A549 (cell line): ENCODE data around the gene ZNF471. TPM values are rescaled to one million over a fixed set of nuclear protein-coding genes. Genes with fewer than 3 reads are reported as not detected.

Experiments
- ATAC-seq, 2 experiments: fragments of 200-7000 bp in 1 of 2; fragments of >200 bp in 1 of 2; cut with Nextera tagmentation in 1 of 2; cut with Tn5 transposase in 1 of 2; 3 replicates each; pipeline versions ENCODE4 v1.8.0 to v1.9.1; 2018 to 2020; ENCODE audit warnings: mild to moderate bottlenecking in 1 of 2, moderate library complexity in 1 of 2
- CTCF ChIA-PET: fragments of 300-600 bp; sonication (Branson Sonifier 250); formaldehyde crosslinking; extraction: SDS; loops from one replicate; lab custom pipeline; 2021; ENCODE audit warnings: antibody characterized with exemption, inconsistent platforms; lab: Yijun Ruan, JAX
- POLR2A ChIA-PET: fragments of 350-600 bp; formaldehyde crosslinking; extraction: SDS; loops from one replicate; lab custom pipeline; 2021; ENCODE audit warnings: antibody characterized with exemption, inconsistent platforms; lab: Yijun Ruan, JAX
- DNase-seq, 2 experiments: peaks; one replicate each; pipeline versions ENCODE4 v3.0.0 to v3.0.0-alpha.2; 2011 to 2016; ENCODE audit warnings: low read depth in 1 of 2, low spot score in 1 of 2
- FAIRE-seq: peaks from 2 replicates; lab custom pipeline; 2011; peaks lifted over from hg19 to GRCh38; lab: Jason Lieb, UNC
- H3K27ac ChIP-seq, 2 experiments: fragments of >200 bp; sonication (Bioruptor Twin); formaldehyde crosslinking; 3 replicates each; pipeline ENCODE4 v1.5.1; 2016 to 2017
- H3K4me1 ChIP-seq: fragments of >200 bp; sonication (Bioruptor Twin); formaldehyde crosslinking; 3 replicates; pipeline ENCODE4 v1.6.1; 2016
- H3K4me2 ChIP-seq: fragments of >200 bp; sonication (Bioruptor Twin); formaldehyde crosslinking; 3 replicates; pipeline ENCODE4 v1.6.1; 2016
- H3K4me3 ChIP-seq: fragments of >200 bp; sonication (Bioruptor Twin); formaldehyde crosslinking; 3 replicates; pipeline ENCODE4 v1.5.1; 2016
- H3K9me3 ChIP-seq: fragments of >200 bp; sonication (Bioruptor Twin); formaldehyde crosslinking; 3 replicates; pipeline ENCODE4 v1.6.1; 2016
- CBX2 ChIP-seq: fragments of 200-600 bp; sonication (generic); IDR thresholded peaks from 2 replicates; pipeline ENCODE4 v1.6.1; 2016; ENCODE audit warnings: low read depth, mild to moderate bottlenecking, borderline replicate concordance
- CHD2 ChIP-seq: fragments of 150-350 bp; IDR thresholded peaks from 2 replicates; pipeline ENCODE4 v1.6.1; 2014; ENCODE audit warnings: low read length; ENCODE audit not compliant: partially characterized antibody
- EHF ChIP-seq: fragments of 250-450 bp; sonication (Bioruptor Pico); IDR thresholded peaks from 2 replicates; pipeline ENCODE4 v1.5.0; 2020; ENCODE audit warnings: mild to moderate bottlenecking
- ESRRA ChIP-seq: fragments of 150-350 bp; IDR thresholded peaks from 2 replicates; pipeline ENCODE4 v1.6.1; 2014; ENCODE audit warnings: mild to moderate bottlenecking, low read length, borderline replicate concordance
- FOXS1 ChIP-seq: fragments of 250-450 bp; sonication (Bioruptor Pico); IDR thresholded peaks from 2 replicates; pipeline ENCODE4 v1.5.0; 2020; ENCODE audit warnings: mild to moderate bottlenecking, moderate library complexity
- HEYL ChIP-seq: fragments of 250-450 bp; sonication (Bioruptor Pico); IDR thresholded peaks from 2 replicates; pipeline ENCODE4 v1.8.0; 2021; ENCODE audit warnings: mild to moderate bottlenecking, moderate library complexity
- HOXB13 ChIP-seq: fragments of 250-450 bp; sonication (Bioruptor Pico); IDR thresholded peaks from 2 replicates; pipeline ENCODE4 v1.5.0; 2020; ENCODE audit warnings: low read depth, mild to moderate bottlenecking, moderate library complexity
- JUNB ChIP-seq: fragments of >200 bp; sonication (Bioruptor Twin); formaldehyde crosslinking; IDR thresholded peaks from 2 replicates; pipeline ENCODE4 v1.6.1; 2016
- KDM1A ChIP-seq: fragments of 200-600 bp; sonication (generic); IDR thresholded peaks from 2 replicates; pipeline ENCODE4 v1.6.1; 2016; ENCODE audit warnings: low read depth, mild to moderate bottlenecking
- KDM5A ChIP-seq: fragments of 200-600 bp; sonication (generic); IDR thresholded peaks from 2 replicates; pipeline ENCODE4 v1.6.1; 2016; ENCODE audit warnings: antibody characterized with exemption, mild to moderate bottlenecking
- POLR2A ChIP-seq: IDR thresholded peaks from 2 replicates; pipeline ENCODE4 v1.6.1; 2012; ENCODE audit warnings: mild to moderate bottlenecking, low read length
- POLR2AphosphoS2 ChIP-seq: conservative IDR thresholded peaks from 2 replicates; pipeline ENCODE4 v1.6.1; 2012; ENCODE audit warnings: low read length, improper control_type of control experiment, inconsistent platforms
- RCOR1 ChIP-seq: fragments of 150-350 bp; IDR thresholded peaks from 2 replicates; pipeline ENCODE4 v1.6.1; 2014; ENCODE audit warnings: antibody characterized with exemption, low read length, low read depth
- RNF2 ChIP-seq: fragments of 200-600 bp; sonication (generic); IDR thresholded peaks from 2 replicates; pipeline ENCODE4 v1.6.1; 2016; ENCODE audit warnings: low read depth, mild to moderate bottlenecking, antibody characterized with exemption, moderate library complexity, borderline replicate concordance
- SREBF2 ChIP-seq: fragments of 450-650 bp; IDR thresholded peaks from 2 replicates; pipeline ENCODE4 v1.6.1; 2014; ENCODE audit warnings: mild to moderate bottlenecking, moderate library complexity
- TFCP2L1 ChIP-seq: fragments of 250-450 bp; sonication (Bioruptor Pico); IDR thresholded peaks from 2 replicates; pipeline ENCODE4 v1.5.0; 2021; ENCODE audit warnings: mild to moderate bottlenecking
- ZSCAN20 ChIP-seq: fragments of 250-450 bp; sonication (Bioruptor Pico); IDR thresholded peaks from 2 replicates; pipeline ENCODE4 v1.8.0; 2022; ENCODE audit warnings: mild to moderate bottlenecking, moderate library complexity
- WGBS: methylation state at CpG from one replicate; pipeline ENCODE4 v1.1.6; 2017; ENCODE audit errors: missing lambda C conversion rate; 5-methylcytosine and 5-hydroxymethylcytosine counted together
- polyA plus RNA-seq, 4 experiments: library from polyadenylated mRNA; depleted of rRNA in 3 of 4; stranded (reverse); fragments of >200 nt; fragmentation: RNase III in 1 of 4; extraction: RNeasy Plus Mini Kit Qiagen cat#74134 plus additional on column Dnase treatment in 1 of 4; gene quantifications; 2 replicates in 3 of 4; 3 replicates in 1 of 4; pipeline ENCODE4 v1.2.3, GENCODE V29; 2011 to 2017
- TF ChIP-seq, protein P1 (sequence below): IDR thresholded peaks from 2 replicates; pipeline ENCODE4 v1.6.1; 2012; ENCODE audit warnings: low read depth, borderline replicate concordance
- TF ChIP-seq, protein P2 (sequence below): IDR thresholded peaks from 2 replicates; pipeline ENCODE4 v1.6.1; 2012
- TF ChIP-seq, protein P3 (sequence below): fragments of >200 bp; sonication (Bioruptor Twin); formaldehyde crosslinking; IDR thresholded peaks from 3 replicates; pipeline ENCODE4 v1.6.1; 2016
- TF ChIP-seq, protein P4 (sequence below): fragments of >200 bp; sonication (Bioruptor Twin); formaldehyde crosslinking; IDR thresholded peaks from 3 replicates; pipeline ENCODE4 v1.5.1; 2016
- TF ChIP-seq, protein P5 (sequence below): IDR thresholded peaks from 2 replicates; pipeline ENCODE4 v1.6.1; 2012
- TF ChIP-seq, protein P6 (sequence below): fragments of 250-450 bp; sonication (Bioruptor Pico); IDR thresholded peaks from 2 replicates; pipeline ENCODE4 v1.5.0; 2020; ENCODE audit warnings: low read depth, mild to moderate bottlenecking, moderate library complexity

ZNF471 gene
- polyA plus RNA-seq, 2 of the 4 experiments (the other 2 are of a cell fraction): 0.04 to 0.18 TPM

DNA sequence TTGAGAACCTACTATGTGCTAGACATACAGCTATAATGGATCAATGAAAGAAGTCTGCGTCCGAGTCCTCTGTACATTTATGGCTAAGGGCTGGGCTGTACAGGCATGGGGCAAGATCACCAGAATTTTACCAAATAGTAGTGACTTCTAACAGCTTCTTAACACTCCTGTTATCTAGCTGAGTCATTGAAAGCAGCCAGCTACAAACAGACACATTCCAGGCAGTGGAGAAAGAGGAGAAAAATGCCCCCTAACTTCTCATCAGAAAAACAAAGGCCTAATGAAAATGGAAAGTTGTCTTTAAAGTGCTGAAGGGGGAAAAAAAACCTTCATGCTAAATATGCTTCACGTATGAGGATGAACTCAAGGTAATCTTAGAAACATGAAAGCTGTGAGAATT lies 16.3 kb upstream of the ZNF471 start:
- ATAC-seq (no peak), DNase-seq (no peak), FAIRE-seq (no peak)
- no peak overlapping the region for H3K4me2 ChIP-seq
- TF ChIP-seq EHF (CRISPR knock-in tag): no peak
- no peak for TF ChIP-seq KDM1A
- TF ChIP-seq HOXB13 (CRISPR knock-in tag): no peak
- TF ChIP-seq POLR2AphosphoS2: no peak
- no peak for TF ChIP-seq HEYL
- TF ChIP-seq CBX2: no peak
- TF ChIP-seq, protein P1, sequence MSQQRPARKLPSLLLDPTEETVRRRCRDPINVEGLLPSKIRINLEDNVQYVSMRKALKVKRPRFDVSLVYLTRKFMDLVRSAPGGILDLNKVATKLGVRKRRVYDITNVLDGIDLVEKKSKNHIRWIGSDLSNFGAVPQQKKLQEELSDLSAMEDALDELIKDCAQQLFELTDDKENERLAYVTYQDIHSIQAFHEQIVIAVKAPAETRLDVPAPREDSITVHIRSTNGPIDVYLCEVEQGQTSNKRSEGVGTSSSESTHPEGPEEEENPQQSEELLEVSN: no peak
- TF ChIP-seq KDM5A: no peak
- TF ChIP-seq CHD2: no peak
- TF ChIP-seq, protein P2, sequence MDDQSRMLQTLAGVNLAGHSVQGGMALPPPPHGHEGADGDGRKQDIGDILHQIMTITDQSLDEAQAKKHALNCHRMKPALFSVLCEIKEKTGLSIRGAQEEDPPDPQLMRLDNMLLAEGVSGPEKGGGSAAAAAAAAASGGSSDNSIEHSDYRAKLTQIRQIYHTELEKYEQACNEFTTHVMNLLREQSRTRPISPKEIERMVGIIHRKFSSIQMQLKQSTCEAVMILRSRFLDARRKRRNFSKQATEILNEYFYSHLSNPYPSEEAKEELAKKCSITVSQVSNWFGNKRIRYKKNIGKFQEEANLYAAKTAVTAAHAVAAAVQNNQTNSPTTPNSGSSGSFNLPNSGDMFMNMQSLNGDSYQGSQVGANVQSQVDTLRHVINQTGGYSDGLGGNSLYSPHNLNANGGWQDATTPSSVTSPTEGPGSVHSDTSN: no peak
- no peak for TF ChIP-seq RNF2
- no peak for TF ChIP-seq FOXS1
- no peak for TF ChIP-seq ZSCAN20 (CRISPR knock-in tag)
- no peak overlapping the region for H3K27ac ChIP-seq
- ChIA-PET CTCF (no interaction called here), POLR2A (no interaction called here)
- H3K4me3 ChIP-seq: no peak overlapping the region
- no peaks in the 10 kb centered on the region for H3K4me1 ChIP-seq
- H3K9me3 ChIP-seq: peaks cover 53% of the 10 kb centered on the region; the same call in 2 of the 3 replicates
- 11% methylated on average over 3 of the region's 3 CpGs for WGBS

DNA sequence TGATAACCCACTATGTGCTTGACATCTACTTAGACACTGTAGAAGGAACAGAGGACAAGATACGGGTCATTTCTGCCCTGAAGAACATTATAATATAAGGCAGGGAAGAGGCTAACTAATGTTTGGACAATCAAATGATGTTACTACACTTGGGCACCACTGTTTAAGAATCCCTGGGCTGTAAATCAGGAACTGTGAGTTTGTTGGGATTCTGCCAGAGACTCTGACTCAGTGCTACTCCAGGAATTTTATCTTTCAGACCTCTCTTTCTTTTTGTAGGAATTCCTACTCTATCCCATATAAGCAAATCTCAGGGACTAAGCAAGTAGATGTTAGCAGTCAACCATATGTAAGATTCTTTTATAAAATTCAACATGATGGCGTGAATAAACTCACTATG lies 3.1 kb upstream of the ZNF471 start:
- FAIRE-seq: no peak
- 10% methylated on average over 2 of the region's 2 CpGs for WGBS
- Histone ChIP-seq H3K4me2 (no peak overlapping the region), H3K4me3 (no peak overlapping the region), H3K4me1 (no peaks in the 10 kb centered on the region), H3K9me3 (peaks cover 66% of the 10 kb centered on the region), H3K27ac (no peak overlapping the region)
- ChIA-PET POLR2A (no interaction called here), CTCF (no interaction called here)
- ATAC-seq: no peak
- no peak for DNase-seq
- TF ChIP-seq TFCP2L1 (CRISPR knock-in tag): no peak
- TF ChIP-seq, protein P3, sequence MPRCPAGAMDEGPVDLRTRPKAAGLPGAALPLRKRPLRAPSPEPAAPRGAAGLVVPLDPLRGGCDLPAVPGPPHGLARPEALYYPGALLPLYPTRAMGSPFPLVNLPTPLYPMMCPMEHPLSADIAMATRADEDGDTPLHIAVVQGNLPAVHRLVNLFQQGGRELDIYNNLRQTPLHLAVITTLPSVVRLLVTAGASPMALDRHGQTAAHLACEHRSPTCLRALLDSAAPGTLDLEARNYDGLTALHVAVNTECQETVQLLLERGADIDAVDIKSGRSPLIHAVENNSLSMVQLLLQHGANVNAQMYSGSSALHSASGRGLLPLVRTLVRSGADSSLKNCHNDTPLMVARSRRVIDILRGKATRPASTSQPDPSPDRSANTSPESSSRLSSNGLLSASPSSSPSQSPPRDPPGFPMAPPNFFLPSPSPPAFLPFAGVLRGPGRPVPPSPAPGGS: no peak
- TF ChIP-seq, protein P4, sequence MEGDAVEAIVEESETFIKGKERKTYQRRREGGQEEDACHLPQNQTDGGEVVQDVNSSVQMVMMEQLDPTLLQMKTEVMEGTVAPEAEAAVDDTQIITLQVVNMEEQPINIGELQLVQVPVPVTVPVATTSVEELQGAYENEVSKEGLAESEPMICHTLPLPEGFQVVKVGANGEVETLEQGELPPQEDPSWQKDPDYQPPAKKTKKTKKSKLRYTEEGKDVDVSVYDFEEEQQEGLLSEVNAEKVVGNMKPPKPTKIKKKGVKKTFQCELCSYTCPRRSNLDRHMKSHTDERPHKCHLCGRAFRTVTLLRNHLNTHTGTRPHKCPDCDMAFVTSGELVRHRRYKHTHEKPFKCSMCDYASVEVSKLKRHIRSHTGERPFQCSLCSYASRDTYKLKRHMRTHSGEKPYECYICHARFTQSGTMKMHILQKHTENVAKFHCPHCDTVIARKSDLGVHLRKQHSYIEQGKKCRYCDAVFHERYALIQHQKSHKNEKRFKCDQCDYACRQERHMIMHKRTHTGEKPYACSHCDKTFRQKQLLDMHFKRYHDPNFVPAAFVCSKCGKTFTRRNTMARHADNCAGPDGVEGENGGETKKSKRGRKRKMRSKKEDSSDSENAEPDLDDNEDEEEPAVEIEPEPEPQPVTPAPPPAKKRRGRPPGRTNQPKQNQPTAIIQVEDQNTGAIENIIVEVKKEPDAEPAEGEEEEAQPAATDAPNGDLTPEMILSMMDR: no peak

DNA sequence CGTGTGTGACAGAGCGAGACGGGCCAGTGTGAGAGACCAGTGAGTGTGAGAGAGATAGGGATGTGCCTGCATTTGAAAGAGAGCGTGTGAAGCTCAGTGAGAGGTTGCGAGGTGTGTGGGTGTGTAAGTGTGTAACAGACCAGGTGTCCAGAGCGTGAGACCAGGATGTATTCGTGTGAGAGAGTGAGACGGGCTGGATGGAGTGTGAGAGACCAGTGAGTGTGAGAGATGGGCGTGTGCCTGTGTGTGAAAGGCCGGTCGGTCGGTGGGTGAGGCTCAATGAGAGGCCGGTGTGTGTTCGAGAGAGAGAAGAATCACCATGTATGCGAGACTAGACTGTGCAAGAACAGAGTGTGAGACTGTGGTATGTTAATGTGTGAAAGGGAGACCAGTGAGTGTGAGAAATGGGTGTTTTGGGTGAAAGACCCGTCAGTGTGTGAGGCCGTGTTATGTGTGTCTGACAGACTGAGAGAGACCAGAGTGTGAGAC lies 679 bp downstream of the ZNF471 start:
- WGBS: 13% methylated on average over 17 of the region's 17 CpGs
- peaks cover 69% of the 10 kb centered on the region for H3K9me3 ChIP-seq
- ATAC-seq: no peak; a peak in 1 of 6 replicates
- H3K27ac ChIP-seq: no peak overlapping the region
- ChIA-PET CTCF (no interaction called here), POLR2A (no interaction called here)
- H3K4me2 ChIP-seq: 0 out of 3 replicates have a peak overlapping the region, but pooled peaks have one; percentile 21
- peak in 1 of 2 experiments; percentile 7 for DNase-seq
- TF ChIP-seq ESRRA: no peak
- no peak for TF ChIP-seq JUNB
- TF ChIP-seq EHF (CRISPR knock-in tag): no peak
- TF ChIP-seq, protein P5, sequence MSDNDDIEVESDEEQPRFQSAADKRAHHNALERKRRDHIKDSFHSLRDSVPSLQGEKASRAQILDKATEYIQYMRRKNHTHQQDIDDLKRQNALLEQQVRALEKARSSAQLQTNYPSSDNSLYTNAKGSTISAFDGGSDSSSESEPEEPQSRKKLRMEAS: no peak
- TF ChIP-seq RCOR1: no peak
- TF ChIP-seq POLR2AphosphoS2: no peak
- TF ChIP-seq, protein P6, sequence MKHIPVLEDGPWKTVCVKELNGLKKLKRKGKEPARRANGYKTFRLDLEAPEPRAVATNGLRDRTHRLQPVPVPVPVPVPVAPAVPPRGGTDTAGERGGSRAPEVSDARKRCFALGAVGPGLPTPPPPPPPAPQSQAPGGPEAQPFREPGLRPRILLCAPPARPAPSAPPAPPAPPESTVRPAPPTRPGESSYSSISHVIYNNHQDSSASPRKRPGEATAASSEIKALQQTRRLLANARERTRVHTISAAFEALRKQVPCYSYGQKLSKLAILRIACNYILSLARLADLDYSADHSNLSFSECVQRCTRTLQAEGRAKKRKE: no peak
- no peak for TF ChIP-seq SREBF2
- TF ChIP-seq CBX2: no peak
- TF ChIP-seq, protein P4: no peak
- TF ChIP-seq POLR2A: no peak
- peak overlapping the region; percentile 25; the same call in 2 of the 3 replicates for H3K4me3 ChIP-seq
- no peaks in the 10 kb centered on the region for H3K4me1 ChIP-seq
- no peak for FAIRE-seq
